ENCODE results near the gene GTF3C5. TPM values are rescaled to one million over a fixed set of nuclear protein-coding genes. Genes with fewer than 3 reads are reported as not detected.
A peak's percentile ranks its signal among the peaks of the same experiment; 100 is the strongest.

GTF3C5 gene
- total RNA-seq, 2 experiments from 2014 or later: 89.3 to 95.7 TPM

DNA sequence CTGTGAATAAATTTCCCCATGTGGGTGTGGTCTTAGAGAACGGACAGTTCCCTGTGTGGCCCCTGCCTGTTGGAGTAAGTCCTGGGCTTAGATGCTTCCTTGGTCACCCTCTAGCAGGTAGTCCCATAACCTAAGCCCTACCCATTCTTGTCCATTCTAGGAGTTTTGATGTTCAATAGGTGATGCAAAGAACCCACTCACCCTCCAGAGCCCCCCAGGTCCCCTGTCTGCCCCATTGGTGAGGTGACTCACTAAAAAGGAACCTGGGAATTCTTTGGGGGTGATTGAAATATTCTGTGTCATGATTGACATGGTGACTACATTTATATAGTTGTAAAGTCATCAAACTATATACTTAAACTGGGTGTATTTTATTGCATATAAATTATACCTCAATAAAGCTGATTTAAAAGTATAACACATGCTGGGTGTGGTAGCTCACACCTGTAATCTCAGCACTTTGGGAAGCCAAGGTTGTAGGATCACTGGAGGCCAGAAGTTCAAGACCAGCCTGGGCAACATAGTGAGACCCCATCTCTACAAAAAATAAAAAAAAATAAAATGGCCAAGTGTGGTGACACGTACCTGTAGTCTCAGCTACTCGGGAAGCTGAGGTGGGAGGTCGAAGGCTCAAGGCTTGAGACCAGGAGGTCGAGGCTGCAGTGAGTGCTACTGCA, 20.8 kb upstream of the GTF3C5 start:
- ATAC-seq (no peak), DNase-seq (no peak)
- Mint-ChIP-seq H3K9me3 (ENCODE audit: insufficient read depth) (no peaks in the 10 kb centered on the region), H3K27me3 (ENCODE audit: low read depth) (peaks cover 27% of the 10 kb centered on the region), H3K4me1 (ENCODE audit: low read depth) (no peaks in the 10 kb centered on the region), H3K4me3 (no peak overlapping the region), H3K36me3 (ENCODE audit: low read depth) (no peaks in the 10 kb centered on the region), H3K27ac (no peak overlapping the region)
- POLR2A ChIA-PET: no interaction called here
- CTCF ChIA-PET: interaction anchor here (0.6 to 1.2 kb wide), 2 partner anchors 12 to 30 kb away, joined by 3 to 5 read pairs; no protein-coding TSS in a partner anchor

GRCh38 chr9:133014696-133015095, 16.1 kb upstream of the GTF3C5 start:
- no peak overlapping the region for H3K27ac Mint-ChIP-seq
- H3K4me1 Mint-ChIP-seq (ENCODE audit: low read depth): no peaks in the 10 kb centered on the region
- no peak overlapping the region for H3K4me3 Mint-ChIP-seq
- no peaks in the 10 kb centered on the region for H3K36me3 Mint-ChIP-seq (ENCODE audit: low read depth)
- H3K9me3 Mint-ChIP-seq (ENCODE audit: insufficient read depth): peaks cover 4% of the 10 kb centered on the region
- peaks cover 19% of the 10 kb centered on the region for H3K27me3 Mint-ChIP-seq (ENCODE audit: low read depth)
- ATAC-seq (no peak), DNase-seq (no peak)
- CTCF ChIA-PET: no interaction called here
- POLR2A ChIA-PET: no interaction called here

DNA sequence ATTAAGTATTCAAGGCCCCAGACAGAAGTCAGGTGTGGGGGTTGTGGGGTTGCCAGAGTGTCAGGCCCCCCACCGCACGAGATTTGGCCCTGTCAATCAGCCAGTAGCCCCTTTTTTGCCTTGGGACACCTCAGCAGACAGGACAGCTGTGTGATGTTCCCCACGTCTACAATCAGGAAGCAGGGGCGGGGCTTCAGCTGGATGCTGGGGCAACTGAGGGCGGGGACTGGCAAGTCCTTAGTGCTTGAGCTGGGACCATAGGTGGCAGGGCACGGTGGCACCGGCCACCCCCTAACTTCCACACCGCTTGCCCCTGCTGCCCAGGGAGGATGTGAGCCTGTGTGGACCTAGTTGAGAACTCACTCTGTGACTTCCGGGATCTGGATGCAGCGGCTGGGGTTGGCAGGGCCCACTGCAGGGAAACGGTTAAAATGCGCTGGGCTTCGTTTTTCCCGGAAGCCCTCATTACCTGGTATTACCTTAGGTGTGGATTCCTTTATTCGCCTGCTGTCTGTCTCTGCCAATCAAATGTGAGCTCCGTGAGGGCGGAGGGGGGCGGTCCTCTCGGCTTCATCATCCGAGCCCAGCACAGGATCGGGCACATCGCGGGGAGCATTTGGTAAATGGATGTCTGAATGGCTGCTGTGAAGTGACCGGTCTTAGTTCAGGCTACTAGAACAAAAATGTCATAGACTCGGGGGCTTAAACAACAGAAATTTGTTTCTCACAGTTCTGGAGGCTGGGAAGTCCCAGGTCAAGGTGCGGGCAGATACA, 7.5 kb upstream of the GTF3C5 start:
- Mint-ChIP-seq H3K4me3 (peak overlapping the region; percentile 22), H3K36me3 (ENCODE audit: low read depth) (peaks cover 3% of the 10 kb centered on the region), H3K9me3 (ENCODE audit: insufficient read depth) (no peaks in the 10 kb centered on the region), H3K4me1 (ENCODE audit: low read depth) (peaks cover 22% of the 10 kb centered on the region), H3K27ac (peak overlapping the region; percentile 43), H3K27me3 (ENCODE audit: low read depth) (peaks cover 3% of the 10 kb centered on the region)
- ATAC-seq: peak; percentile 69
- ChIA-PET CTCF (interaction anchor here (0.6 to 9.0 kb wide), 16 partner anchors 9 to 625 kb away, joined by 3 to 97 read pairs (median 9); partner anchors contain the start of genes GFI1B and GTF3C5), POLR2A (interaction anchor here (1.3 kb wide), 1 partner anchor 126 kb away, joined by 3 read pairs; no protein-coding TSS in a partner anchor)
- peak; percentile 79 for DNase-seq

- Mint-ChIP-seq H3K27ac (no peak overlapping the region), H3K9me3 (ENCODE audit: insufficient read depth) (no peaks in the 10 kb centered on the region), H3K27me3 (ENCODE audit: low read depth) (no peaks in the 10 kb centered on the region), H3K4me1 (ENCODE audit: low read depth) (peaks cover 35% of the 10 kb centered on the region), H3K4me3 (no peak overlapping the region), H3K36me3 (ENCODE audit: low read depth) (peaks cover 10% of the 10 kb centered on the region)
- ChIA-PET POLR2A (no interaction called here), CTCF (interaction anchor here (1.0 to 9.0 kb wide), 2 partner anchors 15 to 120 kb away, joined by 3 to 97 read pairs; no protein-coding TSS in a partner anchor)
- DNase-seq (no peak), ATAC-seq (no peak)
Observed at GRCh38 chr9:133026426-133026825, 4.4 kb upstream of the GTF3C5 start.

- H3K4me3 Mint-ChIP-seq: no peak overlapping the region
- ChIA-PET POLR2A (no interaction called here), CTCF (interaction anchor here (1.0 to 9.0 kb wide), 2 partner anchors 15 to 119 kb away, joined by 3 to 97 read pairs; no protein-coding TSS in a partner anchor)
- ATAC-seq (no peak), DNase-seq (no peak)
- H3K9me3 Mint-ChIP-seq (ENCODE audit: insufficient read depth): no peaks in the 10 kb centered on the region
- H3K4me1 Mint-ChIP-seq (ENCODE audit: low read depth): peaks cover 42% of the 10 kb centered on the region
- H3K27ac Mint-ChIP-seq: no peak overlapping the region
- peaks cover 16% of the 10 kb centered on the region for H3K36me3 Mint-ChIP-seq (ENCODE audit: low read depth)
- H3K27me3 Mint-ChIP-seq (ENCODE audit: low read depth): no peaks in the 10 kb centered on the region
Observed at GRCh38 chr9:133027134-133027533, 3.7 kb upstream of the GTF3C5 start.

DNA sequence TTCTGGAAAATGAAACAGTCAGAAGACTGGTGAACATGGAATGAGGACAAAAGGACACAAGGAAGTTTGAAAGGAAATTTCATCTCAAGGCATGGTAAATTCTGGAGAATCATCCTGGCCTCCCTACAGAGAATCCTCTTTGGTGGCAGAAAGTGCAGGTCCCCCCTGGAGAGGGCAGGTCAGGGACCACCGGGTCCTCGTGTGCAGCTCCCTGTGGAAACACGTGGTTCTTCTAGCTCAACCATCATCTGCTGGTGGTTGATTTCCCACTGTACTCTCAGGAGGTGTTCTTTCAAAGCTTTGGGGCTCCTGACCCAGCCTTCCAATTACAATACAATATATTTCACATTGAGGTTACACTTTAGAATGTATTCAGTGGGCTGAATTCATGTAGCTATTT, 2.6 kb upstream of the GTF3C5 start:
- DNase-seq (no peak), ATAC-seq (no peak)
- H3K27me3 Mint-ChIP-seq (ENCODE audit: low read depth): no peaks in the 10 kb centered on the region
- H3K4me3 Mint-ChIP-seq: peak overlapping the region; percentile 93
- CTCF ChIA-PET: interaction anchor here (9.0 kb wide), 1 partner anchor 118 kb away, joined by 97 read pairs; no protein-coding TSS in a partner anchor
- no peaks in the 10 kb centered on the region for H3K9me3 Mint-ChIP-seq (ENCODE audit: insufficient read depth)
- H3K27ac Mint-ChIP-seq: no peak overlapping the region
- peaks cover 41% of the 10 kb centered on the region for H3K4me1 Mint-ChIP-seq (ENCODE audit: low read depth)
- POLR2A ChIA-PET: no interaction called here
- H3K36me3 Mint-ChIP-seq (ENCODE audit: low read depth): peaks cover 26% of the 10 kb centered on the region

- peak overlapping the region; percentile 93 for H3K4me3 Mint-ChIP-seq
- ATAC-seq: peak; percentile 21
- POLR2A ChIA-PET: interaction anchor here (0.9 to 2.4 kb wide), 19 partner anchors 8 to 120 kb away, joined by 3 to 18 read pairs (median 5); no protein-coding TSS in a partner anchor
- DNase-seq: no peak
- H3K27me3 Mint-ChIP-seq (ENCODE audit: low read depth): no peaks in the 10 kb centered on the region
- peaks cover 34% of the 10 kb centered on the region for H3K4me1 Mint-ChIP-seq (ENCODE audit: low read depth)
- CTCF ChIA-PET: interaction anchor here (0.8 to 5.1 kb wide), 11 partner anchors 7 to 156 kb away, joined by 3 to 73 read pairs (median 3); no protein-coding TSS in a partner anchor
- no peaks in the 10 kb centered on the region for H3K9me3 Mint-ChIP-seq (ENCODE audit: insufficient read depth)
- peaks cover 30% of the 10 kb centered on the region for H3K36me3 Mint-ChIP-seq (ENCODE audit: low read depth)
- peak overlapping the region; percentile 93 for H3K27ac Mint-ChIP-seq
Observed at GRCh38 chr9:133029994-133030316, 842 bp upstream of the GTF3C5 start.

DNA sequence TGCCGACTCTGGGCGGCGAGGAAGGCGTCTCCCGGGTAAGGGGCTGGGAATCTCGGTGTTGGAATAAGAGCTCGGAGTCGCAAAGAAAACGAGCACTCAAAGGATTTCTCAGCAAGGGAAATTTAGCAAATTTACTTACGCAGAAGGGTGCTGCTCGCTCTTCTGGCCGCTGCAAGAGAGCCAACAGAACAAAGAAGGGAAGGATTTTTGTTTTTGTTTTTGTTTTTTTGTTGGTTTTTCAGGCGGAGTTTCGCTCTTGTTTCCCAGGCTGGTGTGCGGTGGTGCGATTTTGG, 279 bp downstream of the GTF3C5 start:
- Mint-ChIP-seq H3K36me3 (ENCODE audit: low read depth) (peaks cover 30% of the 10 kb centered on the region), H3K9me3 (ENCODE audit: insufficient read depth) (no peaks in the 10 kb centered on the region), H3K4me3 (peak overlapping the region; percentile 93), H3K27me3 (ENCODE audit: low read depth) (no peaks in the 10 kb centered on the region), H3K4me1 (ENCODE audit: low read depth) (peaks cover 34% of the 10 kb centered on the region), H3K27ac (peak overlapping the region; percentile 93)
- ChIA-PET CTCF (interaction anchor here (0.7 to 5.1 kb wide), 10 partner anchors 8 to 262 kb away, joined by 3 to 73 read pairs (median 4); no protein-coding TSS in a partner anchor), POLR2A (interaction anchor here (0.8 to 2.4 kb wide), 20 partner anchors 9 to 346 kb away, joined by 3 to 18 read pairs (median 5); no protein-coding TSS in a partner anchor)
- no peak for ATAC-seq
- no peak for DNase-seq

DNA sequence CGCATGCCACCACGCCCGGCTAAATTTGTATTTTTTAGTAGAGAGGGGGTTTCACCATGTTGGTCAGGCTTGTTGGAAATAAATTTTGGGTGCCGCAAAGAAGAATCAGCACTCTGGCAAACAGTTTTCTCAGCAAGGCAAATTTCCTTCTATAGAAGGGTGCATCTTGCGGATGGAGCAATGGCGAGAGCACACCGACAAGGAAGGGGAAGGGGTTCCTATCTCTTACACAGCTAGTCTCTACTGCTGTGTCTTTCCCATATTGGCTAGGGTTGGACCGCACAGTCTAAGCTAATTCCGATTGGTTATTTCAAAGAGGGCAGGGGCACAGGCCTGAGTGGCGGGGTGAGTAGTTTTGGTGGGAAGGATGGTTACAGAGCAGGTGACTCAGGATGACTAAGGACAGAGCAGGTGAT, 707 bp downstream of the GTF3C5 start:
- H3K36me3 Mint-ChIP-seq (ENCODE audit: low read depth): peaks cover 33% of the 10 kb centered on the region
- H3K4me1 Mint-ChIP-seq (ENCODE audit: low read depth): peaks cover 34% of the 10 kb centered on the region
- DNase-seq (no peak), ATAC-seq (no peak)
- POLR2A ChIA-PET: interaction anchor here (0.7 to 2.4 kb wide), 21 partner anchors 9 to 386 kb away, joined by 3 to 18 read pairs (median 5); partner anchors contain the start of gene REXO4
- H3K4me3 Mint-ChIP-seq: peak overlapping the region; percentile 93
- CTCF ChIA-PET: interaction anchor here (1.1 to 5.1 kb wide), 8 partner anchors 9 to 262 kb away, joined by 3 to 73 read pairs (median 9); no protein-coding TSS in a partner anchor
- no peaks in the 10 kb centered on the region for H3K27me3 Mint-ChIP-seq (ENCODE audit: low read depth)
- H3K9me3 Mint-ChIP-seq (ENCODE audit: insufficient read depth): no peaks in the 10 kb centered on the region
- H3K27ac Mint-ChIP-seq: peak overlapping the region; percentile 93

DNA sequence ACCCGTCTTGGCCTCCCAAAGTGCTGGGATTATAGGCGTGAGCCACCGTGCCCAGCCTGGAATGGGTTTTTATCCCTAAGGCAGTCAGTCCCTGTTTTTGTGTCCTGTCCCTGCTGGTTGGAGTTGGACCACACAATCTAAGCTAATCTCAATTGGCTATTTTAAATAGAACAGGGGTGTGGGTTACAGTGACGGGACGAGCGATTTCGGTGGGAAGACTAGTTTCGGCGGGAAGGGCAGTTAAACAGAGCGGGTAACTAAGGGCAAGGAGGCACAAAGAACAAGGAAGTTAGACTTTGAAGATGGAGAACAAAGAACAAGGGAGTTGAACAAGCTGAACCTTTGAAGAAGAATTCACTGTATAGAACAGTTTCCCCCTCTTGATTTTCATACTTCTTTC, 1.4 kb downstream of the GTF3C5 start:
- H3K27me3 Mint-ChIP-seq (ENCODE audit: low read depth): no peaks in the 10 kb centered on the region
- CTCF ChIA-PET: interaction anchor here (1.1 to 5.1 kb wide), 6 partner anchors 9 to 115 kb away, joined by 3 to 73 read pairs (median 12); no protein-coding TSS in a partner anchor
- H3K9me3 Mint-ChIP-seq (ENCODE audit: insufficient read depth): no peaks in the 10 kb centered on the region
- POLR2A ChIA-PET: interaction anchor here (0.7 to 1.7 kb wide), 3 partner anchors 24 to 386 kb away, joined by 3 to 5 read pairs (median 4); partner anchors contain the start of gene REXO4
- peak overlapping the region; percentile 93 for H3K4me3 Mint-ChIP-seq
- ATAC-seq (no peak), DNase-seq (no peak)
- peak overlapping the region; percentile 56 for H3K27ac Mint-ChIP-seq
- H3K4me1 Mint-ChIP-seq (ENCODE audit: low read depth): peaks cover 34% of the 10 kb centered on the region
- H3K36me3 Mint-ChIP-seq (ENCODE audit: low read depth): peaks cover 33% of the 10 kb centered on the region

DNA sequence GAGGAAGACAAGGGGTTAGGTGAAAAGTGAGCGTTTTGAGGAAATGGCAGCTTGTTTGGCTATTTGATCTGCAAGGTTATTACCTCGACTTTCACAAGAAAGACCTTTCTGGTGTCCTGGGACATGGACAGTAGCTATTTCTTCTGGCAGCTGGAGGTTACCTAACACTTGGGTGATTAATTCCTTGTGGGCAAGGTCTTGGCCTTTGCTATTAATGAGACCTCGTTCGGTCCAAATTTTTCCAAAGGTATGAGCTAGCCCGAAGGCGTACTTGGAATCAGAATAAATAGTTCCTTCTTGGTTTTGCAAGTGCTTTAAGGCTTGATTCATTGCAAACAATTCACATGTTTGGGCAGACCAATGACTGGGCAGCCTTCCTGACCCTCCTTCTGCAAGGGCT, 4.9 kb downstream of the GTF3C5 start:
- H3K9me3 Mint-ChIP-seq (ENCODE audit: insufficient read depth): no peaks in the 10 kb centered on the region
- ATAC-seq (no peak), DNase-seq (no peak)
- peaks cover 26% of the 10 kb centered on the region for H3K36me3 Mint-ChIP-seq (ENCODE audit: low read depth)
- H3K27ac Mint-ChIP-seq: no peak overlapping the region
- POLR2A ChIA-PET: interaction anchor here (0.5 kb wide), 1 partner anchor 13 kb away, joined by 3 read pairs; no protein-coding TSS in a partner anchor
- H3K27me3 Mint-ChIP-seq (ENCODE audit: low read depth): no peaks in the 10 kb centered on the region
- no peak overlapping the region for H3K4me3 Mint-ChIP-seq
- H3K4me1 Mint-ChIP-seq (ENCODE audit: low read depth): peaks cover 16% of the 10 kb centered on the region
- CTCF ChIA-PET: interaction anchor here (1.1 to 3.1 kb wide), 4 partner anchors 13 to 109 kb away, joined by 4 to 16 read pairs (median 8); no protein-coding TSS in a partner anchor
